Activated T-helper 1 cell treated with anti-CD3 and anti-CD28 coated beads, Interleukin-12 subunit alpha, Interleukin-12 subunit beta, Interleukin-2, Interleukin-4 antibody, amounts not matched to agents 30 ng/mL and 10 ng/mL and 1 ng/mL, durations not matched to agents 14 hours and 24 hours and 36 hours (primary cell): ENCODE results near the gene BHLHE41. TPM values are rescaled to one million over a fixed set of nuclear protein-coding genes. Genes with fewer than 3 reads are reported as not detected.

ENCODE experiments used
- DNase-seq: peaks from one replicate; pipeline ENCODE4 v3.0.0; 2021; ENCODE audit warnings: low spot score
- H3K27ac Mint-ChIP-seq: one replicate; pipeline ENCODE4 v1.8.0; 2021; ENCODE audit warnings: mild to moderate bottlenecking, mixed read lengths
- H3K27me3 Mint-ChIP-seq: one replicate; pipeline ENCODE4 v1.8.0; 2022; ENCODE audit warnings: mild to moderate bottlenecking, moderate library complexity, mixed read lengths; ENCODE audit not compliant: insufficient read depth
- H3K36me3 Mint-ChIP-seq: one replicate; pipeline ENCODE4 v1.8.0; 2021; ENCODE audit warnings: low read depth, mixed read lengths
- H3K4me1 Mint-ChIP-seq: one replicate; pipeline ENCODE4 v1.8.0; 2021; ENCODE audit warnings: low read depth, mixed read lengths
- H3K4me3 Mint-ChIP-seq: one replicate; pipeline ENCODE4 v1.8.0; 2021; ENCODE audit warnings: mild to moderate bottlenecking, moderate library complexity, mixed read lengths
- H3K9me3 Mint-ChIP-seq: one replicate; pipeline ENCODE4 v1.8.0; 2021; ENCODE audit warnings: mixed read lengths
- intact Hi-C: fragments of 100-400 bp; cut with micrococcal nuclease; formaldehyde crosslinking; loops from one replicate; pipeline ENCODE4 v1.15.1; 2024
- total RNA-seq: library from RNA; stranded (reverse); gene quantifications from 2 replicates; pipeline ENCODE4 v1.2.3, GENCODE V29; 2022

Gene BHLHE41
- total RNA-seq, 1 donor from 2014 or later = not detected

DNA sequence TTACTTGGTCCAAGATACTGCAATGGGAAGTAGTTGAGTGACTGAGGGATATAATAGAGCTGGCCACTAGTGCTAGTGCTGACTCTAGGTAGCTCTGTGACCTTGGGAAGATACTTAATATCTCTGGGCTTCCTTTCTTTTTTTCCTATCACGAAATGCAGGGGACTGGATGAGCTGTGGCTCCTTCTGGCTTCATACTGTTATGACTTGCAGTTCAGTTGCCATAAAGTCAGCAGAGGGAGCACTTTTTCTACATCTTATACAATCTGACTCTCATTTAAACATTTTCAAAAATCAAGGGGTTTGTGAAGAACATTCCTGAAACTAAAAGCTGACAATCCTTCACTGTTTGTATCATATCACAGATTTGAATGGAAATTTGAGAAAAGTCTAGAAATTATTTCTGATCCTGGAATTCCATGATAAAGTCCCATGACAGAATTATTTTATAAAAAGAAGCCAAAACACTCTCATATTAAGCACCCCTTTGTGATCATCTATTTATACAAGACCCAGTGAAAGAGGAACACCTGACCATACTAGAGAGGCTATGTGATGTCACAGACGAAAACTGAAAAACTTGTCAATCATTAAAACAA is 5.3 kb downstream of the BHLHE41 start:
- H3K9me3 Mint-ChIP-seq = no peaks in the 10 kb centered on the region
- peaks cover 12% of the 10 kb centered on the region for H3K4me1 Mint-ChIP-seq
- intact Hi-C loops = loop anchor here (1.0 to 10.0 kb wide), 4 partner anchors 405 to 895 kb away; partner anchors contain the start of gene TM7SF3
- H3K27me3 Mint-ChIP-seq = peaks cover 76% of the 10 kb centered on the region
- no peak overlapping the region for H3K4me3 Mint-ChIP-seq
- no peak overlapping the region for H3K27ac Mint-ChIP-seq
- no peak for DNase-seq
- H3K36me3 Mint-ChIP-seq = no peaks in the 10 kb centered on the region

DNA sequence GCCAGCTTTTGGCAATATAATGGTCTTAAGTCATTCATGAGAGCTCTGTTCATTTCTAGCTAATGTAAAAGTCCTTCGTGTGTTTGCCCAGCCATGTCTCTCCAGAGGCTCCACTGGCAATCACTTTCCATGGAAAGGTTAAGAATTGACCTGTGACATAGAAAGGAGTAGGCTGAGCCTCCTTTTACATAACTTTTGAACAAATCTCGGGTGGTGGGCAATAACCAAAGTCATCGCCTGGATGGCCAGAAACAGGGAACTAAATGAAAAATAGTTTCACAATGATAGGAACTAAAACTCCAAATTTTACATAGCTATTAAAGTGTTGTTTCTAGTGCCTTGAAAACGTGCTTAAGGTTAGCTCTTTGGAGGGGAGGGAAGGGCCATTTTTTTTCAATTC is 6.5 kb downstream of the BHLHE41 start:
- DNase-seq = no peak
- Mint-ChIP-seq H3K4me1 (peaks cover 10% of the 10 kb centered on the region), H3K9me3 (no peaks in the 10 kb centered on the region), H3K4me3 (no peak overlapping the region), H3K27ac (no peak overlapping the region), H3K27me3 (peaks cover 72% of the 10 kb centered on the region), H3K36me3 (no peaks in the 10 kb centered on the region)
- intact Hi-C loops = loop anchor here (2.0 to 10.0 kb wide), 3 partner anchors 406 to 896 kb away; partner anchors contain the start of gene TM7SF3

DNA sequence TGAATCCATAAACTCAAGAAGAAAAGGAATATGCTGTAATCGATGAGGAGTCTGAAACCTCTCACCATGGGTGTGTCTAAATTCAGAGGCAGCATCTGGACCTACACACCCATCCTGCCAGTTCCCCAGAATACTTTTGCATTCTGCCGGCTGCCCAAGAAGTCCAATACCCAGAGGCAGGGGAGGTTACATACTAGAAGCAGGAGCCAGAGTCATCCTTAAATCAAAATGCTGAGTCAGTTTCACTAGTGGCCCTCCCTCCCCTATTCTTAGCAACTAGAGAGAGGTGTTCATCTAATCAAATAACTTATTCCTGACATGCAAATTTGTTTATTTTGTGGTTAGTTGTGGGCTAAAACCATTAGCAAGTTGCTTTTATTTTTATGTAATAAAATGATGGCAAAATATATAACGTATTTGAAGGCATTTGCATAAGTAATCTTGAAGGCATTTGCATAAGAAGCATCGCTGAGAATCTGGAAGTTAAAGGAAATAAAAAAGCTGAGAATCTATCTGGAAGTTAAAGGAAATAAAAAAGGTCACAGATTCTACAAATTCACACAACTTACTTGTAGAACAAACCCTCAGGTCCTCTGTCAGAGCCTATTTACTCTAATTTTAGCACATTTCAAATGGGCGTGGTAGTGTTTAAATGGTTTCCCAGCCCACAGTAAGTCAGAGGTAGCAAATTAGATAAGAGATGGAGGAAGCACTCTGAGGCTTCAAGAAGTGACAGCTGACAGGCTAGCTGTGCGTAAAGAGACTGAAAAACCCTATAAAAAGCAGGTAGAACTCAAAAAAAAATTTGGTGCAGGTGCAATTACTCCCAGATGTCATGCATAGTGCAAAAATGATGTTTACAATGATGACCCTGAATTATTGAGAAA is 7.8 kb downstream of the BHLHE41 start:
- H3K27ac Mint-ChIP-seq = no peak overlapping the region
- peaks cover 5% of the 10 kb centered on the region for H3K4me1 Mint-ChIP-seq
- H3K4me3 Mint-ChIP-seq = no peak overlapping the region
- no peak for DNase-seq
- H3K9me3 Mint-ChIP-seq = no peaks in the 10 kb centered on the region
- intact Hi-C loops = loop anchor here (5.0 to 10.0 kb wide), 2 partner anchors 585 to 898 kb away; partner anchors contain the start of gene TM7SF3
- no peaks in the 10 kb centered on the region for H3K36me3 Mint-ChIP-seq
- H3K27me3 Mint-ChIP-seq = peaks cover 79% of the 10 kb centered on the region

DNA sequence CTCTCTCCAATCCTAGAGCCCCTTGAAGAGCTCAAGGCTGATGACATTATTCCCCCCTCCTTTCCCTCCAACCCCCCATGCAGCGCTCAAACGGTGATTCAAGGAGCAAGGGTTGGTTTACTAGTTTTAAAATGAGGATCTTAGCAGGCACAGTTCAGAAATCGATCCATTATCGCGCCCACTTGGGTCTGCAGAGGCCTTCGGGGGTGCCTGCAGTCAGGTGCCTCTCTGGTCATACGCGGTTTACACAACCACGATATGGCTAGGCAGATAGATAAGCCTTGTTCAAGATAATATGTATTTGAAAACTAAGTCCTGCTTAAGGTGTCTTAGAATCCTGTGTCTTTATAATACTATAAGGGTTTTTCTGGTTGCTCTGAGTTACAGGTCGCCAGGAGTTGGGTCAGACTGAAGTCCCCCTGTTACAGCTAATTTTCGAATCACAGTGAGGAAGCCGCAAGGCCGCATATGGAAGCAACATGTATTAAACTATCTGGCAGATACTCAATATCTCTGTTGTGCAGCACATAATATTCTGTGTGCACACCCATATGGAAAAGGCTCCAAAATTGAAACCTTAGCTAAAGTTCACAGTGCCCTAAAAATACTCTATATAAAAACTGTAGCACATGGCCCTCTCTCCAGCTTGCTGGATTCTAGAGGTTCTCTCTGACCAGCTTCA is 10.0 kb downstream of the BHLHE41 start:
- no peaks in the 10 kb centered on the region for H3K36me3 Mint-ChIP-seq
- H3K27ac Mint-ChIP-seq = no peak overlapping the region
- H3K4me3 Mint-ChIP-seq = peak overlapping the region; percentile 76
- peaks cover 5% of the 10 kb centered on the region for H3K4me1 Mint-ChIP-seq
- peaks cover 72% of the 10 kb centered on the region for H3K27me3 Mint-ChIP-seq
- intact Hi-C loops = loop anchor here (1.0 to 10.0 kb wide), 3 partner anchors 8 to 900 kb away; partner anchors contain the start of gene TM7SF3
- no peaks in the 10 kb centered on the region for H3K9me3 Mint-ChIP-seq
- DNase-seq = no peak

DNA sequence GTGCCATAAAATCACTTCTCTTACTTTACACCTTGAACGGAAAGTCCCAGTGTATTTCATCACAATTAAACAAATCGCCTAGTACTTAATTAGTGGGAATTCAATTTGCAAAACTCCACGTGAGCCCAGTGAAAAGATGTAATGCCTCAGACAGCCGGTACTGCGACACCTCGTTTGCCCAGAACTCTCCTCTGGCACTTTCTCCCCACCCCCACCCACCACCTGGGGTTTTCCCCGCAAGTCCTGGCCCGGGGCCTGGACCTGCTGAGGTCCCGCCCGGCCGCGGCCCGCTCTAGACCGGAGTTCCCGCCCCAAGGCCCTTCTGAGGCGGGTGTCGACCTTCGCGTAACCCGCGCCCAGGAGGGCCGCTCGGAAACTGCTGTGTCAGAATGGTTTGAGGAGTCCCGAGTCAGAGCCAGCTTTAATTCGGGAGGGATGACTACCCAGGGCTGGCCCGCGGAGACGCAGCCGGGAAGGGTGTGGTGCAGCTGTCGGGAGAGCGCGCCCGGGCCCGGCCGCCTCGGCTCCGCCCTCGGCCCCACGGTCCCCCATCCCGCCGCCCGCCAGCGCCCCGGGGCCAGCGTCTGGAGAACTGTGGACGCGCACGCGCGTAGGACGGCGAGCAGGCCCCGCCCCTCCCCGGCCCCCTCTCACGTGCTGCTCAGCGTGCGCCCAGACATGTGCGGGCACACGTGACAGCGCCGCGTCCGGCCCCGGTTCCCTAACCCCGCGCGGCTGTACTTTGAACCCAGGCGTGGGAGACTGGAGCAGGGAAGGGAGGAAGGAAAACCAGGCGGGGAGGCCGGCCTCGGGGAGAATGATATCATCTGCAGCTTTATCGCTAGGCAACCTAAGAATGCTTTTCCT is 10.8 kb downstream of the BHLHE41 start:
- peak; percentile 37 for DNase-seq
- H3K4me1 Mint-ChIP-seq = peaks cover 5% of the 10 kb centered on the region
- H3K27ac Mint-ChIP-seq = no peak overlapping the region
- H3K4me3 Mint-ChIP-seq = peak overlapping the region; percentile 76
- intact Hi-C loops = loop anchor here (1.0 to 10.0 kb wide), 2 partner anchors 9 to 901 kb away; partner anchors contain the start of gene TM7SF3
- no peaks in the 10 kb centered on the region for H3K9me3 Mint-ChIP-seq
- peaks cover 72% of the 10 kb centered on the region for H3K27me3 Mint-ChIP-seq
- no peaks in the 10 kb centered on the region for H3K36me3 Mint-ChIP-seq

DNA sequence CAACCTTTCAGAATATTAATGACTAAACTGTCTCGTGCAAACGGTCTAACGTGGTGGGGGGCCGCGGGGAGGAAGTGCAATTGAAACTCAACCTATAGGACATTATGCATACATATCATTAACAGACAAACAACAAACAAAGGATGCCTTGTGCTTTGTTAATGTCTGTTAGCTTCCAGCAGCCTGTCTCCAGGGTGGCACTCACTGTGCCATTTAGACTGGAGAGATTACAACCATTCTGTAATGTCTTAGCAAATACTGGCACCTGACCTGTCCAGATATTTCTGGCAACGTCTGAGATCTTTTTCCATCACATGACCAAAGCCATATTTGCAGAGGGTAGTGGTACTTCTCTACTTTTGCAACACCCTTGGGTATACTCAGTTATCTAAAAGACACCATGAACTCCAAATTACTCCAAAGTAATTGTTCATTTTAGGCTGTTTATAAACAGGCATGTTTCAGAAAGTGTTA is 11.6 kb downstream of the BHLHE41 start:
- Mint-ChIP-seq H3K27ac (no peak overlapping the region), H3K36me3 (no peaks in the 10 kb centered on the region), H3K4me3 (no peak overlapping the region), H3K9me3 (no peaks in the 10 kb centered on the region), H3K4me1 (peaks cover 5% of the 10 kb centered on the region), H3K27me3 (peaks cover 72% of the 10 kb centered on the region)
- intact Hi-C loops = loop anchor here (10.0 kb wide), 1 partner anchor 902 kb away; the partner anchor contains the start of gene TM7SF3
- DNase-seq = no peak

DNA sequence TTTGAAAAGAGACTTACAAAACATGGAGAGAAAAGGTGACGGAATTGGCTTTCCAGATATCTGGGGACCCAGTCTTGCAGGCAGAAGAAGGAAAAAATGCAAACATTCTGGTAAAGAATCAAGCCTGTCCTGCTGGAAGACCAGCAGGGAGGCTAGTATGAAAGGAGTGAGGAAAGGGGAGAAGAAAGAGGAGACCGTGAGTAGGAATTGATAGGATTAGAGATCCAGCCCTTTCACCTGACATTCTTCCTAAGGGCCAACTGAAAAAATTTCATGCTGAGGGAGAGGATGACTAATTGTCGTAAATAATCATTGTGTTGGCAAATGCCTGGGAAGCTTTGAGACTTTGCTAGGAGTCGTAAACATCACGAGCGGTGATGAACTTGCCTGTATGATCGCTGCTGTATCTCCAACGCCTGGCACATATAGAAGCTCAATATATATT is 12.1 kb downstream of the BHLHE41 start:
- H3K36me3 Mint-ChIP-seq = no peaks in the 10 kb centered on the region
- no peak overlapping the region for H3K27ac Mint-ChIP-seq
- intact Hi-C loops = loop anchor here (10.0 kb wide), 1 partner anchor 902 kb away; the partner anchor contains the start of gene TM7SF3
- peak overlapping the region; percentile 16 for H3K4me3 Mint-ChIP-seq
- H3K9me3 Mint-ChIP-seq = no peaks in the 10 kb centered on the region
- peaks cover 70% of the 10 kb centered on the region for H3K27me3 Mint-ChIP-seq
- peaks cover 5% of the 10 kb centered on the region for H3K4me1 Mint-ChIP-seq
- DNase-seq = no peak

DNA sequence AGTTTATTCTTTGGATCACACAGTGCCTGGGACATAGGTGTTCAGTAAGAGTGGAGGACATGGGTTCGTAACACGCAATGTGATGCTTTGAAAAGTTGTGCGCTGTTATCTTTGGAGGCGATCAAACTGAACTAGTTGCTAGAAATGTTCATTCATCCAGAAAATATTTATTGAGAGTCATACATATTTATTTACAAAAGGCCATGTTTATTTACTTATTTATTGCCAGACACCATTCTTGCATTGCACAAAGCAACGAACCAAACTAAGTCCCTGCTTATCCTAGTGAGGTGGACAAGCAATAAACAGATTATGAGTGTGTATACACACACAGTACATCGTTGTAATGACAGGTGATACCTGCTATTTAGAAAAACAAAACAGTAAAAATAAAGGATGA is 12.6 kb downstream of the BHLHE41 start:
- no peaks in the 10 kb centered on the region for H3K9me3 Mint-ChIP-seq
- peaks cover 70% of the 10 kb centered on the region for H3K27me3 Mint-ChIP-seq
- no peak overlapping the region for H3K27ac Mint-ChIP-seq
- peak overlapping the region; percentile 16 for H3K4me3 Mint-ChIP-seq
- peaks cover 5% of the 10 kb centered on the region for H3K4me1 Mint-ChIP-seq
- DNase-seq = no peak
- no peaks in the 10 kb centered on the region for H3K36me3 Mint-ChIP-seq
- intact Hi-C loops = loop anchor here (10.0 kb wide), 1 partner anchor 903 kb away; the partner anchor contains the start of gene TM7SF3

DNA sequence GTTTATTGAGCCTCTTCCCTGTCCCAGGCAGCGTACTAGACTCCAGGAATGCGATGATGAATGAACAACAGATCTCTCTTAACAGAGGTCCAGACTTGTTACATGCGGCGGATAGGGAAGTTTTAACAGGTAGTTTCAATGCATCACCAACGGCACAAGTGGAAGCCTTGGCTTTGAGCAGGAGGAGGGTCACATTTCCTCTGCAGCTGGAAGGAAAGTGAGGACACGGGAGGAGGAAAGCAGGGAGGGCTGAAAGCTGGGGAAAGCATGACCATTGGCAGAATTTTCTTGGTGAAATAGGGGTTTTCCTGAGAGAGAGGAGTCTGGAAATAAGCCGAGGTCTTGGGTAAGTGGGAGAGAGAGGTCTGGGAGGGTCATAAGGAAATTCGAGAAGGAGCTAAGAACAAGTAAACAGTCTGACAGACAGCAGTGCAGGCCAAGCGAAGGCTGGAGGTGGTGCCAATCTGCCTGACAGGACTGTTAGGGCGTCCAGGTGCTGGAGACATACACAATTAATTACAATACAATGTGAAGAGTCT is 15.4 kb downstream of the BHLHE41 start:
- intact Hi-C loops = no loop called here
- no peaks in the 10 kb centered on the region for H3K9me3 Mint-ChIP-seq
- H3K27me3 Mint-ChIP-seq = peaks cover 57% of the 10 kb centered on the region

DNA sequence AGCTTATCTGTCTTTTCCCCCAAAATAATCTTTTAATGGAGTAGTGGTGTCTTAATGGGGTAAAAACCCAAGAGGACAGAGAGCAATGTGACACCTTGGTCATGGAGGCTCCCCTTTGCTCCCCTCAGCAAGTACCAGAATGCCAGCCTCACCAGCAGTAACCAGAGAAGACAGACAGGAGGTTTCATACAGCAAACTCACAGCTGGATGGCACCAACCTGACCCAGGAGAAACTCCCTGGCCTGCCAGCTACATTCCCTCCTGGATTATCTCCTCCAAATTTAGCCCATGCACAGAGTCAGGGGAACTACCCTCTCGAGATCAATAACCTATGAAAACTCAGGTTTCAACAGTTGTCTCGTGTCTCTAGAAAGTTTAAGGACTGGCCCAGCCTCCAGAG is 15.9 kb downstream of the BHLHE41 start:
- H3K4me1 Mint-ChIP-seq = peaks cover 4% of the 10 kb centered on the region

More for the DNA sequence above, 15.4 kb downstream of the BHLHE41 start:
- no peak overlapping the region for H3K4me3 Mint-ChIP-seq
- no peak for DNase-seq
- H3K4me1 Mint-ChIP-seq = peaks cover 5% of the 10 kb centered on the region
- no peaks in the 10 kb centered on the region for H3K36me3 Mint-ChIP-seq
- no peak overlapping the region for H3K27ac Mint-ChIP-seq

DNA sequence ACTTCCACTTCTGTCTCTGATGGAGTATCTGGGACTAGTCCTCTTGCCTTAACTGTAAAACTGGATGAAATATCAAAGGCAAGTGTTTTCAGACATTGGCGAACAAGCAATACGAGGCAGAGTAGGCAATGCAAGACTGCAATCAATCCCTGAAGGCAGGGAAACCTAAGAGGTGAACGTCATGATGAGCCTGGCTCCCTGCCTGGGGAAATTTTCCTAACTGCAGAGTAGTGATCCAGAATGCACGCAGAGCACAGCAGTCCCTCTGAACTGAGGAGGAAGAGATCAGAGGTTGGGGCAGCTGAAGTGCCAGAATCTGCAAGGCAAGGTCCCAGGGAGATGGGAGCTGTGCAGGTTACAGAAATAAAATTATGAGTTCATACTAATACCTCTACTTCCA is 18.5 kb downstream of the BHLHE41 start:
- intact Hi-C loops = no loop called here
- H3K36me3 Mint-ChIP-seq = no peaks in the 10 kb centered on the region
- peaks cover 40% of the 10 kb centered on the region for H3K27me3 Mint-ChIP-seq
- H3K4me1 Mint-ChIP-seq = no peaks in the 10 kb centered on the region
- no peak overlapping the region for H3K4me3 Mint-ChIP-seq
- no peak for DNase-seq
- no peak overlapping the region for H3K27ac Mint-ChIP-seq
- H3K9me3 Mint-ChIP-seq = no peaks in the 10 kb centered on the region

More for the DNA sequence above, 15.9 kb downstream of the BHLHE41 start:
- intact Hi-C loops = no loop called here
- no peak overlapping the region for H3K4me3 Mint-ChIP-seq
- no peak overlapping the region for H3K27ac Mint-ChIP-seq
- no peak for DNase-seq
- no peaks in the 10 kb centered on the region for H3K9me3 Mint-ChIP-seq
- peaks cover 56% of the 10 kb centered on the region for H3K27me3 Mint-ChIP-seq
- H3K36me3 Mint-ChIP-seq = no peaks in the 10 kb centered on the region
